Measurements from ENCODE around the gene UNC119B. TPM values are rescaled to one million over a fixed set of nuclear protein-coding genes. Genes with fewer than 3 reads are reported as not detected.

The UNC119B gene
- polyA plus RNA-seq, 1 experiment = 41.9 TPM

DNA sequence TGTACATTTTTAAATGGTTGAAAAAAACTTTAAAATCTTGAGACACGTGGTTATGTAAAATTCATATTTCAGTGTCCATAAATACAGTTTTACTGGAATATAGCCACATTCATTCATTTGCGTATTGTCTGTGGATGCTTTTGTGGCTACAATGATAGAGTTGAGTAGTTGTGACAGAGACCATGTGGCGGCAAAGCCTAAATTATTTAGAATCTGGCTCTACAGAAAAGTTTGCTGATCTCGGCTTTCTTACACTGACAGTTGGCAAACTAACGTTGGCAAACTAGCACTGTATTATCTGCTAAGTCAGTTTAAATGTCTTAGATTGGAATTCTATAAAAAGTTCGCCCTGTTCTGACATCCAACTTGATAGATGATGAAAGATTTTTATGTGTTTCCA is 2.4 kb downstream of the UNC119B start:
- H3K27me3 ChIP-seq (ENCODE audit: control insufficient read depth, insufficient read depth, low read length) = no peaks in the 10 kb centered on the region
- DNase-seq (ENCODE audit: low read depth, low spot score) = no peak
- H3K27ac ChIP-seq (ENCODE audit: low read depth, low read length) = no peak overlapping the region
- ChIA-PET CTCF (interaction anchor here (1.4 to 2.0 kb wide), 2 partner anchors 65 to 131 kb away, joined by 6 to 10 read pairs; partner anchors contain the start of gene POP5), POLR2A (no interaction called here)
- TF ChIP-seq CTCF (IDR thresholded peaks at IDR 0.05; ENCODE audit: low read depth, low read length) = no peak
- peaks cover 4% of the 10 kb centered on the region; the same call in 1 of the 2 replicates for H3K9me3 ChIP-seq (ENCODE audit: control insufficient read depth, insufficient read depth, low read length)
- H3K4me3 ChIP-seq (ENCODE audit: low read depth, low read length) = no peak overlapping the region

GRCh38 chr12:120713861-120714482 is 3.7 kb downstream of the UNC119B start:
- Histone ChIP-seq H3K9me3 (ENCODE audit: control insufficient read depth, insufficient read depth, low read length) (peaks cover 4% of the 10 kb centered on the region; the same call in 1 of the 2 replicates), H3K27me3 (ENCODE audit: control insufficient read depth, insufficient read depth, low read length) (no peaks in the 10 kb centered on the region), H3K27ac (ENCODE audit: low read depth, low read length) (no peak overlapping the region), H3K4me3 (ENCODE audit: low read depth, low read length) (no peak overlapping the region)
- peak; percentile 58 for DNase-seq (ENCODE audit: low read depth, low spot score)
- ChIA-PET CTCF (interaction anchor here (0.6 to 2.7 kb wide), 5 partner anchors 15 to 203 kb away, joined by 3 to 21 read pairs (median 3); no protein-coding TSS in a partner anchor), POLR2A (no interaction called here)
- TF ChIP-seq CTCF (IDR thresholded peaks at IDR 0.05; ENCODE audit: low read depth, low read length) = peak; percentile 88

DNA sequence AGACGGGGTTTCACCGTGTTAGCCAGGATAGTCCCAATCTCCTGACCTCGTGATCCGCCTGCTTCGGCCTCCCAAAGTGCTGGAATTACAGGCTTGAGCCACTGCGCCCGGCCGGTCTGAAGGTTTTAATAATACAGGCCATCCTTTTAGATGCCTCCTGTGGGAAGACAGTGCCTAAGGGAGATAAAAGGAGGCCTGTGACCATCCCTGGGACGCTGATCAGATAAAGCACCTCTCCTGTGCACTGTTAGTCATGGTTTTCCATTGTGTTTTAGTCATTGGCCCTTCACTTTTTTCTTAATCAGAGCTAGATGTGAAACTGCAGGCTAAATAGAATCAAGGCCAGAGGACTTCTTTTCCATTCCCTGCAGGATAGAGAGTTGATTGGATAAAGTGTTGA is 7.8 kb downstream of the UNC119B start:
- POLR2A ChIA-PET = no interaction called here
- Histone ChIP-seq H3K9me3 (ENCODE audit: control insufficient read depth, insufficient read depth, low read length) (no peaks in the 10 kb centered on the region), H3K27ac (ENCODE audit: low read depth, low read length) (no peak overlapping the region), H3K27me3 (ENCODE audit: control insufficient read depth, insufficient read depth, low read length) (no peaks in the 10 kb centered on the region), H3K4me3 (ENCODE audit: low read depth, low read length) (no peak overlapping the region)
- no peak for TF ChIP-seq CTCF (IDR thresholded peaks at IDR 0.05; ENCODE audit: low read depth, low read length)
- CTCF ChIA-PET = no interaction called here
- DNase-seq (ENCODE audit: low read depth, low spot score) = no peak

- POLR2A ChIA-PET = interaction anchor here (0.5 kb wide), 1 partner anchor 257 kb away, joined by 12 read pairs; no protein-coding TSS in a partner anchor
These were observed 8.8 kb downstream of the UNC119B start for GRCh38 chr12:120719072-120719471.

More at GRCh38 chr12:120719072-120719471, 8.8 kb downstream of the UNC119B start:
- TF ChIP-seq CTCF (IDR thresholded peaks at IDR 0.05; ENCODE audit: low read depth, low read length) = no peak
- H3K27ac ChIP-seq (ENCODE audit: low read depth, low read length) = peak overlapping the region; percentile 48
- no peak overlapping the region for H3K4me3 ChIP-seq (ENCODE audit: low read depth, low read length)
- no peak for DNase-seq (ENCODE audit: low read depth, low spot score)
- H3K9me3 ChIP-seq (ENCODE audit: control insufficient read depth, insufficient read depth, low read length) = no peaks in the 10 kb centered on the region
- H3K27me3 ChIP-seq (ENCODE audit: control insufficient read depth, insufficient read depth, low read length) = no peaks in the 10 kb centered on the region
- CTCF ChIA-PET = no interaction called here
